Glutamatergic neuron (in vitro differentiated cells): ENCODE results near the gene COL20A1. TPM values are rescaled to one million over a fixed set of nuclear protein-coding genes. Genes with fewer than 3 reads are reported as not detected.

Experiments
- DNase-seq: peaks from one replicate; pipeline ENCODE4 v3.0.0; 2022
- H3K27ac Mint-ChIP-seq: one replicate; pipeline ENCODE4 v1.8.0; 2020; ENCODE audit warnings: mild to moderate bottlenecking, mixed read lengths, inconsistent platforms; ENCODE audit not compliant: unreplicated experiment
- H3K27me3 Mint-ChIP-seq: one replicate; pipeline ENCODE4 v1.8.0; 2020; ENCODE audit warnings: mild to moderate bottlenecking, moderate library complexity, mixed read lengths, inconsistent platforms; ENCODE audit not compliant: unreplicated experiment
- H3K36me3 Mint-ChIP-seq: one replicate; pipeline ENCODE4 v1.8.0; 2020; ENCODE audit warnings: mild to moderate bottlenecking, mixed read lengths, inconsistent platforms; ENCODE audit not compliant: unreplicated experiment
- H3K4me1 Mint-ChIP-seq: one replicate; pipeline ENCODE4 v1.8.0; 2020; ENCODE audit warnings: mild to moderate bottlenecking, low read depth, mixed read lengths, inconsistent platforms; ENCODE audit not compliant: unreplicated experiment
- H3K4me3 Mint-ChIP-seq: one replicate; pipeline ENCODE4 v1.8.0; 2020; ENCODE audit warnings: mild to moderate bottlenecking, mixed read lengths, inconsistent platforms; ENCODE audit not compliant: unreplicated experiment
- H3K9me3 Mint-ChIP-seq: one replicate; pipeline ENCODE4 v1.8.0; 2020; ENCODE audit warnings: mild to moderate bottlenecking, moderate library complexity, mixed read lengths, inconsistent platforms; ENCODE audit not compliant: unreplicated experiment
- total RNA-seq: library from RNA; stranded (reverse); fragmentation: NEBNext Ultra II Directional; extraction: Animal tissue kit (Norgen Biotek cat#: 25700); gene quantifications from one replicate; pipeline ENCODE4 v1.2.1, GENCODE V29; 2021; ENCODE audit not compliant: unreplicated experiment
- TF ChIP-seq, protein P1 (sequence below): fragments of 200-600 bp; sonication (generic); IDR thresholded peaks from one replicate; pipeline ENCODE4 v1.5.0; 2021; ENCODE audit not compliant: partially characterized antibody, unreplicated experiment

Gene COL20A1
- total RNA-seq, 1 donor from 2014 or later = 2.1 TPM

DNA sequence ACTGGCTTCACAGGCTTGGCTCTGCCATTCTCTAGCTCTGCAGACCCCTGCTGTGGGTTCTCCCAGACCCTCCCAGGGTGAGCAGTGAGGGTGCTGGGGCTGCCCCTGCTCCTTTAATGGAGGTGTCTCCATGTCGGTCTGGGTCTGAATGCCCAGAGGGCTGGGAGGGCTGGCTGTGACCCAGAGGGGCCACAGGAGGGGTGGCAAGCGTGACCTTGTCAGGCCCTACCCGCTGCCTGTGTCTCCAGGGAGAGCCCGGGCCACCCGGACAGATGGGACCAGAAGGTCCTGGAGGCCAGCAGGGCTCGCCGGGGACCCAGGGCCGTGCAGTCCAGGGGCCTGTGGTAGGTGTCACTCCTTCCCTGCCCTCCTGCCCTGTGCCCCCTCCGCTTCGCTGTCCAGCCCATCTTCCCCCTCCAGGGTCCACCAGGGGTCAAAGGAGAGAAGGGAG, 32.1 kb downstream of the COL20A1 start:
- H3K27ac Mint-ChIP-seq = no peak overlapping the region
- H3K27me3 Mint-ChIP-seq = peaks cover 1% of the 10 kb centered on the region
- no peak overlapping the region for H3K4me3 Mint-ChIP-seq
- peak; percentile 8 for DNase-seq
- H3K9me3 Mint-ChIP-seq = peaks cover 4% of the 10 kb centered on the region
- TF ChIP-seq, protein P1, sequence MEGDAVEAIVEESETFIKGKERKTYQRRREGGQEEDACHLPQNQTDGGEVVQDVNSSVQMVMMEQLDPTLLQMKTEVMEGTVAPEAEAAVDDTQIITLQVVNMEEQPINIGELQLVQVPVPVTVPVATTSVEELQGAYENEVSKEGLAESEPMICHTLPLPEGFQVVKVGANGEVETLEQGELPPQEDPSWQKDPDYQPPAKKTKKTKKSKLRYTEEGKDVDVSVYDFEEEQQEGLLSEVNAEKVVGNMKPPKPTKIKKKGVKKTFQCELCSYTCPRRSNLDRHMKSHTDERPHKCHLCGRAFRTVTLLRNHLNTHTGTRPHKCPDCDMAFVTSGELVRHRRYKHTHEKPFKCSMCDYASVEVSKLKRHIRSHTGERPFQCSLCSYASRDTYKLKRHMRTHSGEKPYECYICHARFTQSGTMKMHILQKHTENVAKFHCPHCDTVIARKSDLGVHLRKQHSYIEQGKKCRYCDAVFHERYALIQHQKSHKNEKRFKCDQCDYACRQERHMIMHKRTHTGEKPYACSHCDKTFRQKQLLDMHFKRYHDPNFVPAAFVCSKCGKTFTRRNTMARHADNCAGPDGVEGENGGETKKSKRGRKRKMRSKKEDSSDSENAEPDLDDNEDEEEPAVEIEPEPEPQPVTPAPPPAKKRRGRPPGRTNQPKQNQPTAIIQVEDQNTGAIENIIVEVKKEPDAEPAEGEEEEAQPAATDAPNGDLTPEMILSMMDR = no peak
- no peaks in the 10 kb centered on the region for H3K36me3 Mint-ChIP-seq
- peaks cover 8% of the 10 kb centered on the region for H3K4me1 Mint-ChIP-seq

GRCh38 chr20:63325554-63326313, 32.7 kb downstream of the COL20A1 start:
- peaks cover 8% of the 10 kb centered on the region for H3K4me1 Mint-ChIP-seq
- peaks cover 1% of the 10 kb centered on the region for H3K27me3 Mint-ChIP-seq
- peak; percentile 11 for DNase-seq
- no peaks in the 10 kb centered on the region for H3K36me3 Mint-ChIP-seq
- TF ChIP-seq, protein P1 = no peak
- H3K4me3 Mint-ChIP-seq = no peak overlapping the region
- peaks cover 4% of the 10 kb centered on the region for H3K9me3 Mint-ChIP-seq
- H3K27ac Mint-ChIP-seq = no peak overlapping the region

DNA sequence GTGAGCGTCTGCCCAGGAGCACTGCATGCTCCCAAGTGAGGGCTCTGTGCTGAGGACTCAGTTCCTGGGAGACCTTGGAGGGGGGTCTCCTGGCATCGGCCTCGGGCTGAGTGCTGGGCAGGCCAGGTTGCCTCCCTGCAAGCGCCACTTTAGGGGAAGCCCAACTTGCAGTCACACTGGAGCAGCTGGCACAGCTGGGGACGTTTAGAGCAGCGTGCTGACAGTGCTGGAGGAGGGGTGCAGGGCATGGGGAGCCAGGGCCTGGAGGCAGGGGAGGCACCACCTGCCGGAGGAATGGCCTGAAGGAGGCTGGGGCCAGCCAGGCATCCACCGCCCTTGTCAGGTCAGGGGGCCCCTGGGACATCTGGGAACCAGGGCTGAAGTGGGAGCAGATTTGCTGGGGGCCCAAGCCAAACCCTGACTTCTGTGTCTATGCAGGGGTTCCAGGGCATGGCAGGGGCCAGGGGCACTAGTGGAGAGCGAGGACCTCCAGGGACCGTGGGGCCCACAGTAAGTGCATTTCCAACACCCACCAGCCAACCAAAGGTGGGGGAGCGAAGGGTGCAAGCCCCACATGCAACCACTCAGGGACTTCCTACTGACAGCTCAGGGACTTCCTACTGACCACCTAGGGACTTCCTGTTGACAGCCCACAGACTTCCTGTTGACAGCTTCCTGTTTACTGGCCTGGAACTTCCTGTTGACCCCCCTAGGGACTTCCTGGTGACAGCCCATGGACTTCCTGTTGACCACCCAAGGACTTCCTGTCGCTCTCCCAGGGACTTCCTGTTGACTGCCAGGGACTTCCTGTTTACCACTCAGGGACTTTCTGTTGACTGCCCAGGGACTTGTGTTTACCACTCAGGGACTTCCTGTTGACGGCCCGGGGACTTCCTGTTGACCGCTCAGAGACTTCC, 33.6 kb downstream of the COL20A1 start:
- peaks cover 3% of the 10 kb centered on the region for H3K36me3 Mint-ChIP-seq
- H3K27me3 Mint-ChIP-seq = peaks cover 3% of the 10 kb centered on the region
- H3K4me3 Mint-ChIP-seq = no peak overlapping the region
- TF ChIP-seq, protein P1 = no peak
- H3K4me1 Mint-ChIP-seq = peaks cover 8% of the 10 kb centered on the region
- H3K27ac Mint-ChIP-seq = no peak overlapping the region
- H3K9me3 Mint-ChIP-seq = peaks cover 6% of the 10 kb centered on the region
- peak; percentile 9 for DNase-seq

DNA sequence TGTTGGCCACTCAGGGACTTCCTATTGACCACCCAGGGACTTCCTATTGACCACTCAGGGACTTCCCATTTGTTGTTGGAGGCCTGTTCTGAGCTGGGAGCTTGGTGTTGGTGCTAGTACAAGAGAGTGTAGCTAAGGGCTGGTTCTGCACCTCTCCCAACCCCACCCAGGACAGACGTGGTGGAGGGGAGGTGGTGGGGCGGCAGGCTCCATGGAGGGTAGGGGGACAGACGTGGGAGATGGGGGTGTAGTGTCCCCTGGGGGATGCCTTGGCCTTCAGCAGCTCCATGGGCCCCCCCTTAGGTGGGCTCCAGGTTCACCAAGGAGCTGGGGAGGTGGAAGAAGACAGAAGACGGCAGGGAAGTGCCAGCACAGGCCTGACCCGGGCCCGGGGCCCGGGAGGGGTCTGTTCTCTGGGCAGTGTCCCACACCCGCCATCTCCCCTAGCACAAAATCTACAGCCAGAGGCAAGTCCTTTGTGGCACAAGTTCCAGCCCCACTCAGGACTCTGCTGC, 34.3 kb downstream of the COL20A1 start:
- Mint-ChIP-seq H3K4me1 (peaks cover 8% of the 10 kb centered on the region), H3K36me3 (peaks cover 10% of the 10 kb centered on the region), H3K27ac (no peak overlapping the region), H3K4me3 (no peak overlapping the region), H3K27me3 (peaks cover 6% of the 10 kb centered on the region), H3K9me3 (peaks cover 11% of the 10 kb centered on the region)
- TF ChIP-seq, protein P1 = no peak
- no peak for DNase-seq
